Retinal pigment epithelial cell (primary cell): ENCODE measurements around the gene NUTF2.

Experiments
- DNase-seq: peaks from one replicate; pipeline ENCODE4 v3.0.0-alpha.2; 2010; ENCODE audit warnings: low read depth
- H3K4me3 ChIP-seq: 2 replicates; pipeline ENCODE4 v1.5.1; 2011; ENCODE audit warnings: mild to moderate bottlenecking, low read length, control low read depth, moderate library complexity
- TF ChIP-seq, protein P1 (sequence below): conservative IDR thresholded peaks from 2 replicates; pipeline ENCODE4 v1.5.1; 2011; ENCODE audit warnings: low read depth, low read length, control low read depth, inconsistent platforms

Gene NUTF2

DNA sequence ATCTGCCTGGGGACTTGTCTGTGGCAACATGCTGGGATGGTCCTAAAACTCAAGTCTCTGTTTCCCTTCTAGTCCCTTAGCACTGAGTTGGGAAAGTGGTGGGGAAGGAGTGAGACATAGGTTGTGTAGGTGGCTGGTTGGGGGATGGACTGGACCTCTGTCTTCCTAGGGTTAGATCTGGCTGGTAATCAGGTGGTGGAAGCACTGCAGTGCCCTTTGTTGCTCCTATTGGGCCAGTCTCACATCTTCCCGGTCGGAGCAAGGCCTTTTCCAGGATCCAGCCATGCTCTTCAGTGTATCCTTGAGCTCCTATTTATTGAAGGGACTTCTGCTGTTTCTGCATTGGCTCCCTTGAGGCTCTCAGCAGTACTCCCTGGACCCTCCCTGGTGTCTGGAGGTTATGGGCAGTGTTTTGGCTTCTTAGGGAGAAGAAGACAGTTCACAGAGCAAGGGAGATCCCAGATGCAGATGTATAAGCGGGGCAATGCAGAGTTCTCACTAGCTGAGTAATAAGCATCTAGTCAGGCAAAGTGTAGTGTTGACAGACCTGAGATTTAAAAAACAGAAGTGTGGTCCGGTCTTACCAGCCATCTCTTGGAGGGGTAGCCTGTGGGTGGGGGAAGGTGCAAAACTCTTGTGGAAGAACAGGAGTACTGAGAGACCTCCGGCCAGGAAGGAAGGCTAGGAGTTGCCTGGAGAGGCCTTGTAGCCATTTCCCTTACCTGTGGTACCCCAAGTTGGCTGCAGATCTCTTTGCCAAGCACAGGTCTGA, 1.3 kb upstream of the NUTF2 start:
- DNase-seq = no peak
- H3K4me3 ChIP-seq = peak overlapping the region; percentile 88
- TF ChIP-seq, protein P1, sequence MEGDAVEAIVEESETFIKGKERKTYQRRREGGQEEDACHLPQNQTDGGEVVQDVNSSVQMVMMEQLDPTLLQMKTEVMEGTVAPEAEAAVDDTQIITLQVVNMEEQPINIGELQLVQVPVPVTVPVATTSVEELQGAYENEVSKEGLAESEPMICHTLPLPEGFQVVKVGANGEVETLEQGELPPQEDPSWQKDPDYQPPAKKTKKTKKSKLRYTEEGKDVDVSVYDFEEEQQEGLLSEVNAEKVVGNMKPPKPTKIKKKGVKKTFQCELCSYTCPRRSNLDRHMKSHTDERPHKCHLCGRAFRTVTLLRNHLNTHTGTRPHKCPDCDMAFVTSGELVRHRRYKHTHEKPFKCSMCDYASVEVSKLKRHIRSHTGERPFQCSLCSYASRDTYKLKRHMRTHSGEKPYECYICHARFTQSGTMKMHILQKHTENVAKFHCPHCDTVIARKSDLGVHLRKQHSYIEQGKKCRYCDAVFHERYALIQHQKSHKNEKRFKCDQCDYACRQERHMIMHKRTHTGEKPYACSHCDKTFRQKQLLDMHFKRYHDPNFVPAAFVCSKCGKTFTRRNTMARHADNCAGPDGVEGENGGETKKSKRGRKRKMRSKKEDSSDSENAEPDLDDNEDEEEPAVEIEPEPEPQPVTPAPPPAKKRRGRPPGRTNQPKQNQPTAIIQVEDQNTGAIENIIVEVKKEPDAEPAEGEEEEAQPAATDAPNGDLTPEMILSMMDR = no peak

DNA sequence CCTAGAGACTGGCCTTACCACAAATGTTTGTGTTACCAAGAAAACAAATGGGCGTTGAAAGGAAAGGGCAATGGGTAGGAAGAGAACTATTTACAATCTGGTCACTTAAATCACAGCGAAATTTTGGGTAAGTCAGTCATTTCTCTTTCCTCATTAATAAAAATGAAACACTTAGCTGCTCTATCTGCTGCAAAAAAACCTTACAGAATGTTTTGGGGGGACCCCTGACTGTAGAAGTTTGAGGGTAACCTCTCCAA, 742 bp upstream of the NUTF2 start:
- H3K4me3 ChIP-seq = peak overlapping the region; percentile 88
- DNase-seq = no peak
- TF ChIP-seq, protein P1 = no peak

DNA sequence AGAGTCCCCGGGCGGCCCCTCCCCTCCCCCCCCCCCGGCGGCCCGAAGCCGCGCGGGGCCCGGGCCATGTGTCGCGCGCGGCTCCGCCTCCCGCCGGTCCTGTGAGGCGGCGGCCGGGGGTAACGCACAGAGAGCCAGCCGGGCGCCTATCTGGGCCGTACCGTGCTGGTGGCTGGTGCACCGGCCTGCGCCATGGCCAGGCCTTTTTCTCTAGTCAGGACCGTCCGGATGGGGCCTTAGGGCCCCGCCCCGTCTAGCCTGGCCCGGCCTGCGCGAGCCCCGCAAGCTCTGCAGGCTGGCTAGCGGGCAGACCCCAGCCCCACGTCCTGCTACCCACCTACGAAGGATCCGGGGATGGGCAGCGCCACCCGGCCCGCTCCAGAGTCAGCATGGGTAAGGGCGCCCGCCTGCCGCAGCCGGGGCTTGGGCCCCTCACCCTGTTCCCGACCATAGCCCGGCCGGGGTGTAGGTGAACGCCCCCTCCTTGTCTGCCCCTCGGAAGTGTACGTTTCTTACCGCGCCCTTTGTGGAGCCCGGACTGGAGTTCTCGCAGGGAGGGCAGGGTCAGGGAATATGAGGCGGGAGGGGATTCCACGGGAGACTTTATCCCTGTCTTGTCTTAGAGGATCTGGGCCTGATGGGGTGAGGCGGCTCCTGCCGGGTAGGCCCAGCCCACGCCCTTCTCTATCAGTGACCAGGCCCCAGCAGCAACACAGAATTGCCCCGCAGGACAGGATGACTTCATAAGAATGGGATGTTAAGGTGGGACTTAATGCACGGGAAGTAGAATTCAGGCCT, 530 bp downstream of the NUTF2 start, which contains the start of gene CENPT:
Gene CENPT, minus strand, starts transcription at position 630 of the 798 bp plus-strand sequence. CDS start 13,834 bp downstream, outside the sequence.
- TF ChIP-seq, protein P1 = no peak
- H3K4me3 ChIP-seq = peak within 1 kb of the TSS; percentile 88
- DNase-seq = no peak

DNA sequence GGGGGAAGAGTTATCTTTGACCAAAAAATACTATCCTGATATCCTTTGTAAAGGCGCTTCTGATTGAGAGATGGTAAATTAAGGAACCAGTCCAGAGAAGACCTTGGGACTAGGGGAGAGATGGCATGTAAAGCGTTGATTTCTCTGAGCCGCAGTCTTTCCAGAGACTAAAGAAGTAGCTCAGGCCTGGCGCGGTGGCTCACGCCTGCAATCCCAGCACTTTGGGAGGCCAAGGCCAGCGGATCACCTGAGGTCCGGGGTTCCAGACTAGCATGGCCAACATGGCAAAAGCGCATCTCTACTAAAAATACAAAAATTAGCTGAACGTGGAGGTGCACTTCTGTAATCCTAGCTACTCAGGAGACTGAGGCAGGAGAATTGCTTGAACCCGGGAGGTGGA, 1.4 kb downstream of the NUTF2 start:
- TF ChIP-seq, protein P1 = no peak
- DNase-seq = no peak
- H3K4me3 ChIP-seq = peak overlapping the region; percentile 88

GRCh38 chr16:67853670-67854069, 6.9 kb downstream of the NUTF2 start:
- TF ChIP-seq, protein P1 = no peak
- no peak for DNase-seq

DNA sequence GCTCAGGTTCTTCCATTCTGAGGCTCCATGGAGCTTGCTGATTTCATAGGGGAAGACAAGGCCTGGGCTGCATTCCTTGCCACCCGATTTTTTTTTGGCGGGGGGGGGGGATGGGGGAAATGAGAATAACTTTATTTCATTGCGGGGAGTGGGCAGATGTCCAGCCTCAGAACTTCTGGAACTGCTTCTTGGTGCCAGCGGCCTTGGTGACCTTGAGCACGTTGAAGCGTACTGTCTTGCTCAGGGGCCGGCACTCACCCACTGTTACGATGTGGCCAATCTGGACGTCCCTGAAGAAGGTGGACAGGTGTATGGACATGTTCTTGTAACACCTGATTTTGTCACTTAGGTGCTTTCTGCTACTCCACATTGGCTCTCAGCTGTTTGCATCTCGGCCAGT, 9.1 kb downstream of the NUTF2 start:
- H3K4me3 ChIP-seq = no peak overlapping the region
- TF ChIP-seq, protein P1 = no peak
- DNase-seq = no peak

More at GRCh38 chr16:67853670-67854069, 6.9 kb downstream of the NUTF2 start:
- H3K4me3 ChIP-seq = no peak overlapping the region

- TF ChIP-seq, protein P1 = no peak
- H3K4me3 ChIP-seq = no peak overlapping the region
- DNase-seq = no peak
These were observed 10.3 kb downstream of the NUTF2 start for GRCh38 chr16:67856927-67857546.
